Prostate gland (tissue), 2 donors: ENCODE results near the gene UBE2Q2.

Experiments used
- POLR2A ChIP-seq: fragments of 450-650 bp; IDR thresholded peaks from one replicate; pipeline ENCODE4 v1.6.1; 2016; ENCODE audit warnings: antibody characterized with exemption, mild to moderate bottlenecking
- POLR2AphosphoS5 ChIP-seq: sonication (generic); formaldehyde crosslinking; IDR thresholded peaks from one replicate; pipeline ENCODE4 v1.6.1; 2017; ENCODE audit warnings: antibody characterized with exemption
- TF ChIP-seq, protein P1 (sequence below), 4 experiments: fragments of 200-600 bp in 2 of 4; fragments of 450-650 bp in 2 of 4; sonication (generic) in 2 of 4; IDR thresholded peaks; 1 replicate in 3 of 4; 2 replicates in 1 of 4; pipeline ENCODE4 v1.5.1; 2016 to 2019; ENCODE audit warnings: antibody characterized with exemption in 4 of 4, mild to moderate bottlenecking in 2 of 4, moderate library complexity in 2 of 4

DNA sequence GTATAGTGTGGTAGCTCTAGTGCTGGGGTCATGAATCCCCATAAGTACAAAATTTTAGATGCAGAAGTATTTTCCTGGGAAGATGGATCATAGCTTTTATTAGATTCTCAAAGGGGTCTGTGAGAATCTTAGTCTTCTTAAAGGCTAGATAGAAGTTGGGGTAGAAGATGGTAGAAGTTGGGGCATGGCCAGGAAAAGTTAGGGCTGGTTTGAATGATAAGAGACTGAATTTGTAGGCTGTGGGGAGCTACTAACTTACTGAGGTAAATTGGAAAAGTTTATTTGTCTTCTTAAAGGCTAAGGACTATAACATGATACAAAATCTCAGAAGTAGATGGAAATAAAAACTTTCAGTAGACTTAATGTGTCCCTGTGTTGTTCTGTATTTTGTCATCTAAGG is 1.6 kb upstream of the UBE2Q2 start:
- TF ChIP-seq, protein P1, sequence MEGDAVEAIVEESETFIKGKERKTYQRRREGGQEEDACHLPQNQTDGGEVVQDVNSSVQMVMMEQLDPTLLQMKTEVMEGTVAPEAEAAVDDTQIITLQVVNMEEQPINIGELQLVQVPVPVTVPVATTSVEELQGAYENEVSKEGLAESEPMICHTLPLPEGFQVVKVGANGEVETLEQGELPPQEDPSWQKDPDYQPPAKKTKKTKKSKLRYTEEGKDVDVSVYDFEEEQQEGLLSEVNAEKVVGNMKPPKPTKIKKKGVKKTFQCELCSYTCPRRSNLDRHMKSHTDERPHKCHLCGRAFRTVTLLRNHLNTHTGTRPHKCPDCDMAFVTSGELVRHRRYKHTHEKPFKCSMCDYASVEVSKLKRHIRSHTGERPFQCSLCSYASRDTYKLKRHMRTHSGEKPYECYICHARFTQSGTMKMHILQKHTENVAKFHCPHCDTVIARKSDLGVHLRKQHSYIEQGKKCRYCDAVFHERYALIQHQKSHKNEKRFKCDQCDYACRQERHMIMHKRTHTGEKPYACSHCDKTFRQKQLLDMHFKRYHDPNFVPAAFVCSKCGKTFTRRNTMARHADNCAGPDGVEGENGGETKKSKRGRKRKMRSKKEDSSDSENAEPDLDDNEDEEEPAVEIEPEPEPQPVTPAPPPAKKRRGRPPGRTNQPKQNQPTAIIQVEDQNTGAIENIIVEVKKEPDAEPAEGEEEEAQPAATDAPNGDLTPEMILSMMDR (IDR thresholded peaks at IDR 0.05): no peak
- TF ChIP-seq POLR2AphosphoS5 (no peak), POLR2A (no peak)
